Gastrocnemius medialis (tissue), 4 donors: Measurements from ENCODE around the gene THBS3. TPM values are rescaled to one million over a fixed set of nuclear protein-coding genes. Genes with fewer than 3 reads are reported as not detected.
A peak's percentile ranks its signal among the peaks of the same experiment; 100 is the strongest.
"Not testable (repeated sequence)": the region's sequence is repeated elsewhere in the genome, so short reads cannot be mapped to it uniquely, and the experiment has no call there.

Source experiments
- ATAC-seq, 2 donors: fragments of 150-250 bp; one replicate each; pipeline ENCODE4 v1.9.1; 2016
- DNase-seq, 2 donors: peaks; one replicate each; pipeline ENCODE4 v3.0.0-alpha.2; 2019
- H3K27ac ChIP-seq, 4 donors: fragments of 200-600 bp; sonication (generic); 1 replicate in 1 of 4; 2 replicates in 3 of 4; pipeline ENCODE4 v1.5.1; 2016 to 2018; ENCODE audit warnings: mild to moderate bottlenecking in 2 of 4, moderate library complexity in 1 of 4
- H3K27me3 ChIP-seq, 3 donors: fragments of 200-600 bp; sonication (generic) in 2 of 3; 1 replicate in 1 of 3; 2 replicates in 2 of 3; pipeline versions ENCODE4 v1.5.1 to v1.6.0; 2016 to 2019; ENCODE audit warnings: mild to moderate bottlenecking in 1 of 3, moderate library complexity in 1 of 3
- H3K36me3 ChIP-seq, 2 donors: fragments of 200-600 bp; sonication (generic) in 1 of 2; one replicate each; pipeline ENCODE4 v1.5.1; 2017 to 2018
- H3K4me1 ChIP-seq, 2 donors: fragments of 200-600 bp; sonication (generic) in 1 of 2; one replicate each; pipeline ENCODE4 v1.5.1; 2016 to 2017; ENCODE audit warnings: mild to moderate bottlenecking in 2 of 2
- H3K4me3 ChIP-seq, 4 donors: fragments of 200-600 bp; sonication (generic) in 3 of 4; 1 replicate in 1 of 4; 2 replicates in 3 of 4; pipeline ENCODE4 v1.5.1; 2016 to 2019; ENCODE audit warnings: mild to moderate bottlenecking in 2 of 4
- H3K9me3 ChIP-seq, 3 donors: fragments of 200-600 bp; sonication (generic) in 2 of 3; 1 replicate in 1 of 3; 2 replicates in 2 of 3; pipeline ENCODE4 v1.5.1; 2016 to 2019
- POLR2A ChIP-seq, 2 donors: fragments of 450-650 bp; IDR thresholded peaks; one replicate each; pipeline ENCODE4 v1.6.1; 2017; ENCODE audit warnings: antibody characterized with exemption in 2 of 2, mild to moderate bottlenecking in 2 of 2, moderate library complexity in 2 of 2
- in situ Hi-C, 4 donors: fragments of 200-750 bp; cut with MboI; loops; one replicate each; pipeline versions ENCODE4 v1.15.0 to v1.8.0; 2017; ENCODE audit warnings: low sequenced_read_pairs in 4 of 4
- intact Hi-C: fragments of 100-400 bp; cut with DNase I; formaldehyde crosslinking; loops from one replicate; pipeline ENCODE4 v1.15.1; 2023; ENCODE audit warnings: low total_unique reads
- total RNA-seq, 4 donors: library from RNA; depleted of rRNA; stranded (reverse); fragments of >200 nt; gene quantifications; one replicate each; pipeline versions ENCODE4 v1.1.0 to v1.2.3, GENCODE V29; 2016
- TF ChIP-seq, protein P1 (sequence below), 5 experiments: fragments of 450-650 bp in 3 of 5; fragments of 200-600 bp in 2 of 5; sonication (generic) in 2 of 5; IDR thresholded peaks in 4 of 5; conservative IDR thresholded peaks in 1 of 5; 1 replicate in 4 of 5; 2 replicates in 1 of 5; pipeline ENCODE4 v1.5.1; 2016 to 2019; ENCODE audit warnings: antibody characterized with exemption in 5 of 5, mild to moderate bottlenecking in 3 of 5, moderate library complexity in 3 of 5

Gene THBS3
- total RNA-seq, 4 donors from 2014 or later = 1.5 to 4.6 (median 3.3) TPM

DNA sequence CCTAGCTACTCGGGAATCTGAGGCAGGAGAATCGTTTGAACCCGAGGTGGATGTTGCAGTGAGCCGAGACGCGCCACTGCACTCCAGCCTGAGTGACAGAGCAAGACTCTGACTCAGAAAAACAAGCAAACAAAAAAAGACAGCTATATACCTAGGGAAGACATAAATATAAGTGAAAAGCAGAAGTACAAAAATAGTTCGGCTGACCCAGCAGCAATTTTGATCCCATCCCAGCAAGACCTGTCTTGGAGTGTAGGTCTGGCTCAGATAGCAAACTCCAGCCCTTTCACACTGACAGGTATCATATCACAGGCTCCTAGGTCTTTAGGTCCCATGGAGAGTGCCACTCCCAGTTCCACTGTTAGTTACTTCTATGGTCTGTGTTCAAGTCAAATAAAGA, 15.3 kb upstream of the THBS3 start:
- H3K36me3 ChIP-seq = no peaks in the 10 kb centered on the region
- intact Hi-C loops = no loop called here
- ATAC-seq (no peak), DNase-seq (no peak)
- H3K4me1 ChIP-seq = peaks cover 8 to 13% of the 10 kb centered on the region in 2 donors
- H3K27me3 ChIP-seq = no peaks in the 10 kb centered on the region
- in situ Hi-C loops = no loop called here
- no peak for TF ChIP-seq POLR2A (IDR thresholded peaks at IDR 0.05)
- TF ChIP-seq, protein P1, sequence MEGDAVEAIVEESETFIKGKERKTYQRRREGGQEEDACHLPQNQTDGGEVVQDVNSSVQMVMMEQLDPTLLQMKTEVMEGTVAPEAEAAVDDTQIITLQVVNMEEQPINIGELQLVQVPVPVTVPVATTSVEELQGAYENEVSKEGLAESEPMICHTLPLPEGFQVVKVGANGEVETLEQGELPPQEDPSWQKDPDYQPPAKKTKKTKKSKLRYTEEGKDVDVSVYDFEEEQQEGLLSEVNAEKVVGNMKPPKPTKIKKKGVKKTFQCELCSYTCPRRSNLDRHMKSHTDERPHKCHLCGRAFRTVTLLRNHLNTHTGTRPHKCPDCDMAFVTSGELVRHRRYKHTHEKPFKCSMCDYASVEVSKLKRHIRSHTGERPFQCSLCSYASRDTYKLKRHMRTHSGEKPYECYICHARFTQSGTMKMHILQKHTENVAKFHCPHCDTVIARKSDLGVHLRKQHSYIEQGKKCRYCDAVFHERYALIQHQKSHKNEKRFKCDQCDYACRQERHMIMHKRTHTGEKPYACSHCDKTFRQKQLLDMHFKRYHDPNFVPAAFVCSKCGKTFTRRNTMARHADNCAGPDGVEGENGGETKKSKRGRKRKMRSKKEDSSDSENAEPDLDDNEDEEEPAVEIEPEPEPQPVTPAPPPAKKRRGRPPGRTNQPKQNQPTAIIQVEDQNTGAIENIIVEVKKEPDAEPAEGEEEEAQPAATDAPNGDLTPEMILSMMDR (IDR thresholded peaks at IDR 0.05 in 4 of 5, conservative IDR thresholded peaks at IDR 0.05 in 1 of 5) = no peak
- no peak overlapping the region for H3K4me3 ChIP-seq
- H3K27ac ChIP-seq = no peak overlapping the region
- no peaks in the 10 kb centered on the region for H3K9me3 ChIP-seq

DNA sequence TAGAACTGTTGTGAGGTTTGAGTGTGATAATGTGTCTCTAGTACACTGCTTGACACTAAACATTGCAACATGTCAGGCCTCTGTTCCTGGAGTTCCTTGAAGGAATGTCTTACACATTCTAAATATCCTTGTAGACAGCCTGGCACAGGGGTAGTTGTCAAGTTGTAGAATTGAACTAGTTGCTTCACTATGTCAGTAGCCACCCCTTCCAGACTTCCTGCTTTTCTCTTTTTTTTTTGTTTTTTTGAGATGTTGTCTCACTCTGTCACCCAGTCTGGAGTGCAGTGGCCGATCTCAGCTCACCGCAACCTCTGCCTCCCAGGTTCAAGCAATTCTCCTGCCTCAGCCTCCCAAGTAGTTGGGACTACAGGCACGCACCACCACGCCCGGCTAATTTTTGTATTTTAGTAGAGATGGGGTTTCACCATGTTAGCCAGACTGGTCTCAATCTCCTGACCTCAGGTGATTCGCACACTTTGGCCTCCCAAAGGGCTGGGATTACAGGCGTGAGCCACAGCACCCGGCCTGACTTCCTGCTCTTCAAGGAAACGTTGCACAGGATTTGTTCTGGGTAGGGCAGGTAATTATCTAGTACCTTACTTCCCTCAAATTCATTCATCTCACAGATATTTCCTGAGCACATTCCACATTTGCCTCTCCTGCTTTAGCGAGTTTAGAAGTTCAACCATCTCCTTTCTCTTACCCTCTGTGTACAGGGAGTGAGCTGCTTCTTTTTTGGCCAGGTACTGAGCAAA, 12.7 kb upstream of the THBS3 start:
- H3K27me3 ChIP-seq, H3K9me3 ChIP-seq, in situ Hi-C loops, intact Hi-C loops, DNase-seq, H3K36me3 ChIP-seq, H3K27ac ChIP-seq, H3K4me3 ChIP-seq, ATAC-seq, H3K4me1 ChIP-seq: not testable (repeated sequence)

DNA sequence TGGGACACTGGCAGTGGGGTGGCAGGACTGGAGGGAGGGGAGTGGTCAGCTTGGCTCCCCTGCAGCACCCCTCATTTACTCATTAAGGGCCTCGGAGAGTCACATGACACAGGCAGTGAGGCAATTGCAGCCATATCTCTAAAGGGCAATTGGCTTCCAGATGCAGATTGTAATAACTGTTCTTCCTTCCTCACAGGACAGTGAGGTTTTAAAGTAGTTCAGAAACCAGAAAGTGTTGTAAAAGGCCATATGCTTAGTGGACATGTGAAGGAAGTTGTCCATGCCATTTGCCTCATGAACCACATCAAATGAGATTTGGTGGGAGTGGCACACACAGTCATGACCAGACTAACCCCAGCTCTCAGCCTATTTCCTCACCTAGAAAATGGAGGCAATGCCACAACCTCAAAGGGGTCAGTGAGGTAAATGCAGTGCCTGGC, 11.9 kb upstream of the THBS3 start:
- no peak for TF ChIP-seq POLR2A (IDR thresholded peaks at IDR 0.05)
- TF ChIP-seq, protein P1 (IDR thresholded peaks at IDR 0.05 in 4 of 5, conservative IDR thresholded peaks at IDR 0.05 in 1 of 5) = no peak
- Histone ChIP-seq H3K27me3 (no peaks in the 10 kb centered on the region), H3K4me1 (no peaks in the 10 kb centered on the region), H3K27ac (peak overlapping the region in 1 of 4 donors; percentile 18), H3K9me3 (no peaks in the 10 kb centered on the region), H3K36me3 (no peaks in the 10 kb centered on the region), H3K4me3 (peak overlapping the region in 3 of 4 donors; percentile 1 to 39 (median 23))
- in situ Hi-C loops (no loop called here), intact Hi-C loops (loop anchor here (1.0 kb wide), 1 partner anchor 22 kb away; a partner anchor contains a TSS)
- DNase-seq = no peak
- ATAC-seq = peak in 1 of 2 donors; percentile 22

DNA sequence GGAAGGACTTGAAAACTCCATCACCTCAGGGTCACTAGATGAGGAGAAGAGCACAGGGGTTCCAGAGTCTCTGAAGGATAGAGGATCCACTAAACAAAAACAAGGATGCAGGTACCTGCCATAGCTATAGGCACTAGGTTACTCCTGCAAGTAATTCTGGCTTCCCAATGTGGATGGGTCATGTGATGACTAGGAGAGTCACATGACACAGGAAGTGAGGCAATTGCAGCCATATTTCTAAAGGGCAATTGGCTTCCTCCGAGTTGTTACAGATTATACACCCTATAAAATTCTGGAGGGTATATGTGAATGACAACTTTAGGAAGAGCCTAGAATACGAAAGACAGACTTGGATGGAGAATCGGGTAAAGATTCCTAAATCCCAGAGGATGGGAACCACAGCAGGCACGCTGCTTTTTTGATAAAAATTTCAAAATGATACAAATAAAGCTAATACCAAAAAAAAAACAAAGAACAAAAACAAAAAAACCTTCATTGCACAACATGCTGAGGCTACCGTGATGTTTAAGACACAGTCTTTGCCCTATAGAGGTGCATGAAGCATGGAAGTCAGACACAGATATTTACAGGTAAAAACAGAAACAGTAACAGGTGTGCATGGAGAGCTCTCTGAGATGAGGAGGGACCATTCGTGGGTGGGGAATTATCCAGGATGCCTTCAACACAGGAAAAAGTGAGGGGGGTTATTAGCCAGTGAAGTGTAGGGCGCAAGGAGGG, 11.3 kb upstream of the THBS3 start:
- peak overlapping the region; percentile 1 to 39 (median 13) for H3K4me3 ChIP-seq

DNA sequence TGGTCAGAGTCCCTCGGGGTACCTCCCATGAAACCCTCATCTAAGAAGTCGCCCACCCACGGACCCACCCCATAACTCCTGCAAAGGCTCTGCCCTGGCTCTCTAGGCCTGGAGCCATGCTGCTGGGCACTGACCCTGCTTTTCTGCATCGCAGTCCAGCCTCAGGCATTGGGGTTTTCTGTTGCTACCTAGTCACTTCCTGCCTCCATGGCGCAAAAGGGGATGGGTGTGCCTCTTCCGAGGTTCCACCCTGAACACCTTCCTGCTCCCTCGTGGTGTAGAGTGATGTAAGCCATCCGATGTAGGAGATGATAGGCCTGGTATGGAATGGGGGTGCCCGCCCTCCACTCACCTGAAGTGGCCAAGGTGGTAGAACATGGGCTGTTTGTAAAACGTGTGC, 7.0 kb upstream of the THBS3 start:
- H3K4me1 ChIP-seq, ATAC-seq, DNase-seq, H3K9me3 ChIP-seq, H3K4me3 ChIP-seq, H3K27me3 ChIP-seq, in situ Hi-C loops, intact Hi-C loops, H3K36me3 ChIP-seq, H3K27ac ChIP-seq: not testable (repeated sequence)

More for the DNA sequence above, 11.3 kb upstream of the THBS3 start:
- Histone ChIP-seq H3K27ac (peak overlapping the region in 1 of 4 donors; percentile 18), H3K4me1 (no peaks in the 10 kb centered on the region), H3K27me3 (no peaks in the 10 kb centered on the region), H3K9me3 (no peaks in the 10 kb centered on the region), H3K36me3 (no peaks in the 10 kb centered on the region)
- peak in 1 of 2 donors; percentile 40 for DNase-seq
- TF ChIP-seq POLR2A (IDR thresholded peaks at IDR 0.05) = no peak
- TF ChIP-seq, protein P1 (IDR thresholded peaks at IDR 0.05 in 4 of 5, conservative IDR thresholded peaks at IDR 0.05 in 1 of 5) = no peak
- ATAC-seq = peak; percentile 77 to 80
- in situ Hi-C loops (no loop called here), intact Hi-C loops (loop anchor here (1.0 kb wide), 1 partner anchor 22 kb away; a partner anchor contains a TSS)

DNA sequence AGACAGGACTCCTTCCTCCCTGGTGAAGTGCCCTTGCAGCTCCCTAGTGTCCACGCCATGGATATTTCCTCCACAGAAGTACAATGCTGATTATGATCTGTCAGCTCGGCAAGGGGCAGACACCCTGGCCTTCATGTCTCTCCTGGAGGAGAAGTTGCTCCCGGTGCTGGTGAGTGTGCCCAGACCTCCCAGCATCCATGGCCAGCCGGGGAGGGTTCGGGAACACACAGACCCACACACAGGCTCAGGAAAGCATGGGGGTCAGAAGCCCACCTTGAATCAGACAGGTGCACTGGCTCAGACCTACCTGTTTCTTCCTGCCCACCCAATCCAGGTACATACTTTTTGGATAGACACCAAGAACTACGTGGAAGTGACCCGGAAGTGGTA, 4.3 kb upstream of the THBS3 start:
- in situ Hi-C loops, DNase-seq, H3K27ac ChIP-seq: not testable (repeated sequence)

DNA sequence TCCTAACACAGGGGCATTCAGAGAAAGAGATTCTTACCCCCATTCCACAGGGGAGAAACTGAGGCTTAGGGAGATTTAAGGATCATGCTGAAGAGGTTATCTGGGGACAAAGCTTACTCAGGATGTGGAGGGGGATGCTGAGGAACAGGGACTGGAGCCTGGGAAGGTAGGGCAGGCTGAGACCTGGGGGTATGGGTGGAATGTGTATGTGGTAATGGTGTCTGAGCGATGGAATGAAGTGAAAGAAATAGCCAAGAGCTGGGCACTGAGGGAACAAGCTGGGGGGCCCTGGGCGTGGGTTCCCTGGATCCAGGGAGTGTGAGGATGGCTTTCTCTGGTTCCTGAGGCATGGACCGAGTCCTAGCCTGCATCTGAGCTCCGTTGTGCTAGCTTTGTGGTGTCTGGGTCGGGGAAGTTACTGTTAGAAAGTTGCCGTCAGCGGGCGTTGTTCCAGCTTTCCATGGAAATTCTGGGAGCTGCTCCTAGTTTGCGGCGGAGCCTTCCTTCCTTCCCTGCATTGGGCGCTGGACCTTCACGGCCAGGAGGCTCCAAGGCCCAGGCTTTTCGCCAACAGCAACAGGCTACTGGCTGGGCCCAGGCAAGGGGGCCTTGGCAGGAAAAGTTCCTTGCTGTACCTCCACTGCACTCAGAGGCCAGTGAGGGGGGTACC, 3.8 kb upstream of the THBS3 start:
- H3K9me3 ChIP-seq, H3K36me3 ChIP-seq, H3K4me3 ChIP-seq, intact Hi-C loops, H3K27ac ChIP-seq, DNase-seq, H3K27me3 ChIP-seq, ATAC-seq, in situ Hi-C loops: not testable (repeated sequence)
- peaks cover 16 to 28% of the 10 kb centered on the region in 2 donors for H3K4me1 ChIP-seq

More for the DNA sequence above, 4.3 kb upstream of the THBS3 start:
- peaks cover 16 to 23% of the 10 kb centered on the region in 2 donors for H3K4me1 ChIP-seq
- H3K9me3 ChIP-seq, H3K36me3 ChIP-seq, ATAC-seq, intact Hi-C loops, H3K4me3 ChIP-seq, H3K27me3 ChIP-seq: not testable (repeated sequence)
